ENCODE results near the gene AVPR2.
A peak's percentile ranks its signal among the peaks of the same experiment; 100 is the strongest.

The AVPR2 gene

DNA sequence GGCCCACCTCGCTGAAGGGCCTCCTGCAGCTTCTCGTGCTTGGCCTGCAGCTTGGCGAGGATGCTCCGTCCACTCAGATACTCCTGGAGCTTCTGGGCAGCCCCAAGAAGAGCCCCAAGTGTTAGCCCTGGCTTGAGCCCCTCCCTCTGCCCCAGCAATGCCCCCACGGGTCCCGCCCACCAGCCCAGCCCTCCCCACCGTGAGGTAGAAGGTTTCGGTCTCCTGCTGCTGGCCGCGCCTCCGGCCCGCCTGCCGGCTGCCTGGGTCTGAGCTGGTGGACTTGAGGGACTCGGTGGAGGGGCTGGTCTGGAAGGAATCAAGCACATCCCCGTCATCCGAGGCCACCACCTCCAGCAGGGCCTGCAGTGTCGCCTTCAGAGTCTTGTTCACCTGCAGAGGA lies 8.7 kb downstream of the AVPR2 start:
- H3K36me3 ChIP-seq (ENCODE audit: control insufficient read depth, insufficient read depth, low read length), result no peaks in the 10 kb centered on the region
- peaks cover 4% of the 10 kb centered on the region for H3K27me3 ChIP-seq (ENCODE audit: control insufficient read depth, insufficient read depth, low read length)
- H3K4me1 ChIP-seq (ENCODE audit: control insufficient read depth, insufficient read depth, low read length), result no peaks in the 10 kb centered on the region
- no peak overlapping the region for H3K9ac ChIP-seq (ENCODE audit: low read length)
- H3K27ac ChIP-seq (ENCODE audit: low read depth, low read length), result no peak overlapping the region
- no peak overlapping the region for H3K4me3 ChIP-seq (ENCODE audit: low read length)

DNA sequence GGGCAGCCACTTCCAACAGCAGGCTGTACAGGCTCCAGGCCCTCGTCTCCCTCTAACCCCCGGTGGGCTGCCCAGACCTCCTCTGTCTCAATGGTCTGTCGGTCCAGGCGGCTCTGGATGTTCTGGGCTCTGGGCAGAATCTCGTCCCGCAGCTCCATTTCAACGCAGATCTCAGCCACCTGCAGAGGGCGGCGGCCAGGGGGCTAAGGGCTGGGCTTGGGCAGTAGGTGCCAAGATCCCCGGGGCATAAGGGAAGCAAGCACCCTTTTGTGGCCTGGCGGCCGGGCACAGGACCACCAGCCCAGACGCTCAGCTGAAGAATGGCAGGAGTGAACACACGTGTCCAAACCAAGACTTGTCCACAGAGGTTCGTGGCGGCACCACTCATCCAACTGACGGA lies 9.2 kb downstream of the AVPR2 start:
- no peaks in the 10 kb centered on the region for H3K4me1 ChIP-seq (ENCODE audit: control insufficient read depth, insufficient read depth, low read length)
- no peak overlapping the region for H3K4me3 ChIP-seq (ENCODE audit: low read length)
- no peaks in the 10 kb centered on the region for H3K36me3 ChIP-seq (ENCODE audit: control insufficient read depth, insufficient read depth, low read length)
- peaks cover 5% of the 10 kb centered on the region for H3K27me3 ChIP-seq (ENCODE audit: control insufficient read depth, insufficient read depth, low read length)
- H3K9ac ChIP-seq (ENCODE audit: low read length), result no peak overlapping the region
- no peak overlapping the region for H3K27ac ChIP-seq (ENCODE audit: low read depth, low read length)

GRCh38 chrX:153917869-153918268 lies 13.4 kb downstream of the AVPR2 start:
- H3K4me1 ChIP-seq (ENCODE audit: control insufficient read depth, insufficient read depth, low read length), result peaks cover 4% of the 10 kb centered on the region
- H3K36me3 ChIP-seq (ENCODE audit: control insufficient read depth, insufficient read depth, low read length), result no peaks in the 10 kb centered on the region
- no peak overlapping the region for H3K9ac ChIP-seq (ENCODE audit: low read length)
- H3K27ac ChIP-seq (ENCODE audit: low read depth, low read length), result no peak overlapping the region
- no peak overlapping the region for H3K4me3 ChIP-seq (ENCODE audit: low read length)
- H3K27me3 ChIP-seq (ENCODE audit: control insufficient read depth, insufficient read depth, low read length), result peaks cover 13% of the 10 kb centered on the region

- Histone ChIP-seq H3K4me3 (ENCODE audit: low read length) (no peak overlapping the region), H3K9ac (ENCODE audit: low read length) (no peak overlapping the region), H3K27me3 (ENCODE audit: control insufficient read depth, insufficient read depth, low read length) (peaks cover 14% of the 10 kb centered on the region), H3K36me3 (ENCODE audit: control insufficient read depth, insufficient read depth, low read length) (no peaks in the 10 kb centered on the region), H3K27ac (ENCODE audit: low read depth, low read length) (no peak overlapping the region), H3K4me1 (ENCODE audit: control insufficient read depth, insufficient read depth, low read length) (peaks cover 4% of the 10 kb centered on the region)
These were observed 14.8 kb downstream of the AVPR2 start for GRCh38 chrX:153919281-153919680.

DNA sequence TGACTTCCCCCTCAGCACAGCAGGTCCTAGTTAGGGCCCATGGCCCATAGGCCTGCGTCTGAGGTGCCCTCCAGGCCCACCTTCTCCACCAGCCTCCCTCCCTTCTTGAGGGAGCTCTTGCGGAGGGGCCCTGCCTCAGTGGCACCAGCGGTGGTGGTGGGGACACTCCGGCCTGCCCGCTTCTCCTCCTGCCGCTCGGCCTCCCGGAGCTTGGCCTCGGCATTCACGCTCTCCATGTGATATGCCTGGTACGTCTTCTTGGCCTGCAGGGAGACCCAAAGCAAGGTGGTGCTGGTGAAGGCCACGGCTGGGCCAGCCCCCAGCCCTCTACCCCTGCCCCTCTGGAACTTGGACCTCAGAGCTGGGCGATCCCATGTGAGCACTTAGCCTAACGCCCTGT lies 16.1 kb downstream of the AVPR2 start:
- peaks cover 4% of the 10 kb centered on the region for H3K4me1 ChIP-seq (ENCODE audit: control insufficient read depth, insufficient read depth, low read length)
- H3K27ac ChIP-seq (ENCODE audit: low read depth, low read length), result no peak overlapping the region
- H3K4me3 ChIP-seq (ENCODE audit: low read length), result no peak overlapping the region
- no peaks in the 10 kb centered on the region for H3K36me3 ChIP-seq (ENCODE audit: control insufficient read depth, insufficient read depth, low read length)
- H3K9ac ChIP-seq (ENCODE audit: low read length), result no peak overlapping the region
- H3K27me3 ChIP-seq (ENCODE audit: control insufficient read depth, insufficient read depth, low read length), result peaks cover 14% of the 10 kb centered on the region

- Histone ChIP-seq H3K4me3 (ENCODE audit: low read length) (no peak overlapping the region), H3K27ac (ENCODE audit: low read depth, low read length) (peak overlapping the region; percentile 40), H3K9ac (ENCODE audit: low read length) (no peak overlapping the region), H3K27me3 (ENCODE audit: control insufficient read depth, insufficient read depth, low read length) (peaks cover 14% of the 10 kb centered on the region), H3K36me3 (ENCODE audit: control insufficient read depth, insufficient read depth, low read length) (no peaks in the 10 kb centered on the region), H3K4me1 (ENCODE audit: control insufficient read depth, insufficient read depth, low read length) (peaks cover 4% of the 10 kb centered on the region)
These were observed 16.6 kb downstream of the AVPR2 start for GRCh38 chrX:153921070-153921469.

DNA sequence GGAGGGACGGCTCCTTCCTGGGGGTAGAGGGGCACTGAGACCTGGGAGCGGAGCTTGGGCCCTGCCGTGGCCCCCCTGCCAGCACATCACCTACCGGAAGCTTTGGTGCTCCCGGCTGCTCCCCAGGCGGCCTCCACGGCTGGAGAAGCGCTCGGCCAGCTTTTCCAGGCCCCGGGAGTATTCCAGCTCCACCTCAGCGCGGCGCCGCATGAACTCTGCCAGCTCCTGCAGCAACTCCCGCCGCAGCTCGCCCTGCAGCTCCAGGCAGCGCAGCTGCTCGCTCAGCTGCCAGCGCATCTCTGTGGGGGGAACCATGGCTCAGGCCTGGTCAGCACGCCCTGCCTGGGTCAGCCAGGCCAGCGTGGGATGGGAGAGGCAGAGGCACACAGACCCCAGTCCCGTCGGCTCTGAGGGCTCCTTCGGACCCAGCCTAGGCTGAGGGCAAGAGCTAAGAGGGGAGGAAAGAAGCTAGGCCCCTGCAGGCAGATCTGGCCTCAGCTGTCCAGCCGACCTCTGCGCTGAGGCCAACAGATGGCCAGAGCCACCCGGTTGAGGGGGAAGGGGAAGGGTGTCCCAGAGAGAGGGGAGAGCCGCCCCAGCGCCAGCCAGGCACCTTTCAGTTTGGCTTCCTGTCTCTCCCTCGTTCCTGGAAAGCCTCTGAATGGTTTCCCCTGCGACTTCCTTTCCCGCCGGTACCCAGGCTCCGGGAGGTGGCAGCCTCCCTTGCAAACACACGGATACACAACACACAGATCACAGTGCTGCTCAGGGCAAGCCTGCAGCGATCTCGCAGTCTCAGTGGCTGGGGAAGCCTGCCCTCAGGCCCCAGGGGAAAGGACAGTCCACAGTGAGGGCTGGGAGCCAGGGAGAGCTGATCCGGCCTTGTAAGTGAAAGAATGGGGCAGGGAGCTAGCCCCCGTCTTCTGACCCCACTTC lies 17.3 kb downstream of the AVPR2 start:
- Histone ChIP-seq H3K27ac (ENCODE audit: low read depth, low read length) (no peak overlapping the region), H3K4me3 (ENCODE audit: low read length) (no peak overlapping the region)

GRCh38 chrX:153922932-153923857 lies 18.7 kb downstream of the AVPR2 start:
- Histone ChIP-seq H3K4me1 (ENCODE audit: control insufficient read depth, insufficient read depth, low read length) (peaks cover 16% of the 10 kb centered on the region), H3K27me3 (ENCODE audit: control insufficient read depth, insufficient read depth, low read length) (peaks cover 14% of the 10 kb centered on the region), H3K36me3 (ENCODE audit: control insufficient read depth, insufficient read depth, low read length) (no peaks in the 10 kb centered on the region), H3K27ac (ENCODE audit: low read depth, low read length) (no peak overlapping the region), H3K4me3 (ENCODE audit: low read length) (no peak overlapping the region), H3K9ac (ENCODE audit: low read length) (no peak overlapping the region)

More for the DNA sequence above, 17.3 kb downstream of the AVPR2 start:
- no peak overlapping the region for H3K9ac ChIP-seq (ENCODE audit: low read length)
- no peaks in the 10 kb centered on the region for H3K36me3 ChIP-seq (ENCODE audit: control insufficient read depth, insufficient read depth, low read length)
- peaks cover 6% of the 10 kb centered on the region for H3K4me1 ChIP-seq (ENCODE audit: control insufficient read depth, insufficient read depth, low read length)
- peaks cover 14% of the 10 kb centered on the region for H3K27me3 ChIP-seq (ENCODE audit: control insufficient read depth, insufficient read depth, low read length)

GRCh38 chrX:153924149-153924861 lies 19.8 kb downstream of the AVPR2 start:
- Histone ChIP-seq H3K4me3 (ENCODE audit: low read length) (peak overlapping the region; percentile 25), H3K9ac (ENCODE audit: low read length) (no peak overlapping the region), H3K4me1 (ENCODE audit: control insufficient read depth, insufficient read depth, low read length) (peaks cover 16% of the 10 kb centered on the region), H3K36me3 (ENCODE audit: control insufficient read depth, insufficient read depth, low read length) (no peaks in the 10 kb centered on the region), H3K27ac (ENCODE audit: low read depth, low read length) (no peak overlapping the region), H3K27me3 (ENCODE audit: control insufficient read depth, insufficient read depth, low read length) (peaks cover 7% of the 10 kb centered on the region)

- Histone ChIP-seq H3K36me3 (ENCODE audit: control insufficient read depth, insufficient read depth, low read length) (no peaks in the 10 kb centered on the region), H3K27me3 (ENCODE audit: control insufficient read depth, insufficient read depth, low read length) (peaks cover 7% of the 10 kb centered on the region), H3K9ac (ENCODE audit: low read length) (no peak overlapping the region), H3K27ac (ENCODE audit: low read depth, low read length) (no peak overlapping the region), H3K4me3 (ENCODE audit: low read length) (peak overlapping the region; percentile 40), H3K4me1 (ENCODE audit: control insufficient read depth, insufficient read depth, low read length) (peaks cover 16% of the 10 kb centered on the region)
These were observed 20.9 kb downstream of the AVPR2 start for GRCh38 chrX:153925387-153925738.

GRCh38 chrX:153925739-153926551 lies 21.5 kb downstream of the AVPR2 start, which contains the start of gene ARHGAP4:
ARHGAP4 (minus strand) TSS chrX:153926264; CDS start chrX:153926202, 62 bp downstream.
- Histone ChIP-seq H3K9ac (ENCODE audit: low read length) (no peak within 1 kb of the TSS), H3K27me3 (ENCODE audit: control insufficient read depth, insufficient read depth, low read length) (peaks cover 6% of the 10 kb centered on the region), H3K27ac (ENCODE audit: low read depth, low read length) (peak within 1 kb of the TSS; percentile 87), H3K4me3 (ENCODE audit: low read length) (peak within 1 kb of the TSS; percentile 83), H3K36me3 (ENCODE audit: control insufficient read depth, insufficient read depth, low read length) (peaks cover under 1% of the 10 kb centered on the region), H3K4me1 (ENCODE audit: control insufficient read depth, insufficient read depth, low read length) (peaks cover 16% of the 10 kb centered on the region)

Data from rectal smooth muscle tissue (tissue), 1 donor.